ENCODE measurements around the gene GNG4. TPM values are rescaled to one million over a fixed set of nuclear protein-coding genes. Genes with fewer than 3 reads are reported as not detected.

GNG4 gene
- 3.1 TPM in 2 replicates for polyA plus RNA-seq (2013)

GRCh38 chr1:235649368-235650163 is at the start of gene GNG4:
TSS of gene GNG4 (minus strand) at chr1:235649784. CDS start at chr1:235583838, 65,946 bp downstream.
- H3K23ac ChIP-seq (ENCODE audit: low read length), result no peak within 1 kb of the TSS
- peaks cover 23% of the 10 kb centered on the region for H3K27me3 ChIP-seq (ENCODE audit: insufficient read depth, low read length)
- H3K4me2 ChIP-seq (ENCODE audit: low read length), result peak within 1 kb of the TSS; percentile 99
- no peak within 1 kb of the TSS for H3K18ac ChIP-seq (ENCODE audit: low read length)
- H2AFZ ChIP-seq (ENCODE audit: insufficient read depth, low read length, poor library complexity), result peak within 1 kb of the TSS; percentile 91
- no peak within 1 kb of the TSS for H3K14ac ChIP-seq (ENCODE audit: low read length)
- H3K79me2 ChIP-seq (ENCODE audit: control insufficient read depth, insufficient read depth, low read length, poor library complexity), result no peaks in the 10 kb centered on the region
- H3K9ac ChIP-seq (ENCODE audit: low read length), result peak within 1 kb of the TSS; percentile 5
- H3K4ac ChIP-seq (ENCODE audit: low read depth, low read length), result no peak within 1 kb of the TSS
- H4K91ac ChIP-seq (ENCODE audit: low read depth, low read length), result no peak within 1 kb of the TSS
- H2BK5ac ChIP-seq (ENCODE audit: low read depth, low read length, poor library complexity), result no peak within 1 kb of the TSS
- H3K79me1 ChIP-seq (ENCODE audit: low read length), result peaks cover 2% of the 10 kb centered on the region
- DNase-seq, result peak in 1 of 2 donors; percentile 30
- H2AK5ac ChIP-seq (ENCODE audit: low read length), result no peak within 1 kb of the TSS
- H3K4me3 ChIP-seq (ENCODE audit: low read depth, low read length), result peak within 1 kb of the TSS; percentile 86
- no peaks in the 10 kb centered on the region for H3K36me3 ChIP-seq (ENCODE audit: control insufficient read depth in 1 of 2, insufficient read depth in 2 of 2, low read length in 2 of 2)
- peaks cover 5 to 13% of the 10 kb centered on the region in 2 experiments for H3K4me1 ChIP-seq (ENCODE audit: control insufficient read depth in 1 of 2, insufficient read depth in 2 of 2, low read length in 2 of 2)
- no peaks in the 10 kb centered on the region for H3K9me3 ChIP-seq (ENCODE audit: insufficient read depth, low read depth, low read length)
- no peak within 1 kb of the TSS for H2BK12ac ChIP-seq (ENCODE audit: low read length)
- H3K27ac ChIP-seq (ENCODE audit: low read depth, low read length), result no peak within 1 kb of the TSS
- WGBS (ENCODE audit: extremely low coverage, insufficient coverage, insufficient read length), result no CpG with 5 or more reads among the region's 111 CpGs
- no peak within 1 kb of the TSS for H4K8ac ChIP-seq (ENCODE audit: low read depth, low read length)
- no peak within 1 kb of the TSS for H4K12ac ChIP-seq (ENCODE audit: low read depth, low read length)
- H2BK120ac ChIP-seq (ENCODE audit: insufficient read depth, low read length, poor library complexity), result peak within 1 kb of the TSS; percentile 82

GRCh38 chr1:235697508-235697907 is 47.9 kb upstream of the GNG4 start:
- Histone ChIP-seq H4K91ac (ENCODE audit: low read depth, low read length) (no peak overlapping the region), H3K4me3 (ENCODE audit: low read depth, low read length) (no peak overlapping the region), H2BK120ac (ENCODE audit: insufficient read depth, low read length, poor library complexity) (no peak overlapping the region), H4K12ac (ENCODE audit: low read depth, low read length) (no peak overlapping the region), H3K27ac (ENCODE audit: low read depth, low read length) (no peak overlapping the region), H2BK5ac (ENCODE audit: low read depth, low read length, poor library complexity) (no peak overlapping the region), H2AFZ (ENCODE audit: insufficient read depth, low read length, poor library complexity) (no peak overlapping the region), H3K27me3 (ENCODE audit: insufficient read depth, low read length) (no peaks in the 10 kb centered on the region), H3K18ac (ENCODE audit: low read length) (no peak overlapping the region), H3K4me1 (ENCODE audit: control insufficient read depth in 1 of 2, insufficient read depth in 2 of 2, low read length in 2 of 2) (no peaks in the 10 kb centered on the region), H3K9ac (ENCODE audit: low read length) (no peak overlapping the region), H3K36me3 (ENCODE audit: control insufficient read depth in 1 of 2, insufficient read depth in 2 of 2, low read length in 2 of 2) (peaks cover 0 to 2% of the 10 kb centered on the region in 2 experiments), H3K23ac (ENCODE audit: low read length) (no peak overlapping the region), H3K79me1 (ENCODE audit: low read length) (no peaks in the 10 kb centered on the region), H4K8ac (ENCODE audit: low read depth, low read length) (no peak overlapping the region), H2AK5ac (ENCODE audit: low read length) (no peak overlapping the region), H3K14ac (ENCODE audit: low read length) (no peak overlapping the region), H2BK12ac (ENCODE audit: low read length) (no peak overlapping the region), H3K4ac (ENCODE audit: low read depth, low read length) (no peak overlapping the region), H3K4me2 (ENCODE audit: low read length) (no peak overlapping the region), H3K79me2 (ENCODE audit: control insufficient read depth, insufficient read depth, low read length, poor library complexity) (no peaks in the 10 kb centered on the region), H3K9me3 (ENCODE audit: insufficient read depth, low read depth, low read length) (no peaks in the 10 kb centered on the region)
- no peak for DNase-seq
- no CpG with 5 or more reads among the region's 2 CpGs for WGBS (ENCODE audit: extremely low coverage, insufficient coverage, insufficient read length)

DNA sequence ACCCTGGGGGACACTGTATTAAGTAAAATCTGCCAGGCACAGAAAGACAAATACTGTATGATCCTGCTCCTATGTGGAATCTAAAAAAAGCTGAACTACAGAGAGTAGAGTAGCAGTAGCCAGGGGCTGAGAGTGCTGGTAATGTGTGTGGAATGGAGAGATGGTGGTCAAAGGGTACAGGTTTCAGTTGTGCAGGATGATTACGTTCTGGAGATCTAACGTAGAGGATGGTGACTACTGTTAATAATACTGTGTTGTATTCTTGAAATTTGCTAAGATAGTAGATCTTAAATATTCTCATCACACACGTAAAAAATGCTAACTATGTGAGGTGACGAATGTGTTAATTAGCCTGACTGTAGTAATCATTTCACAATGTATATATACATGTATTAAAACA is 39.8 kb upstream of the GNG4 start:
- Histone ChIP-seq H2AFZ (ENCODE audit: insufficient read depth, low read length, poor library complexity) (no peak overlapping the region), H3K18ac (ENCODE audit: low read length) (no peak overlapping the region), H3K79me2 (ENCODE audit: control insufficient read depth, insufficient read depth, low read length, poor library complexity) (no peaks in the 10 kb centered on the region), H3K4me3 (ENCODE audit: low read depth, low read length) (no peak overlapping the region), H3K4me1 (ENCODE audit: control insufficient read depth in 1 of 2, insufficient read depth in 2 of 2, low read length in 2 of 2) (no peaks in the 10 kb centered on the region), H3K27me3 (ENCODE audit: insufficient read depth, low read length) (no peaks in the 10 kb centered on the region), H2BK5ac (ENCODE audit: low read depth, low read length, poor library complexity) (no peak overlapping the region), H3K9me3 (ENCODE audit: insufficient read depth, low read depth, low read length) (no peaks in the 10 kb centered on the region), H3K36me3 (ENCODE audit: control insufficient read depth in 1 of 2, insufficient read depth in 2 of 2, low read length in 2 of 2) (no peaks in the 10 kb centered on the region), H4K91ac (ENCODE audit: low read depth, low read length) (no peak overlapping the region), H3K4ac (ENCODE audit: low read depth, low read length) (no peak overlapping the region), H2AK5ac (ENCODE audit: low read length) (no peak overlapping the region), H4K8ac (ENCODE audit: low read depth, low read length) (no peak overlapping the region), H3K9ac (ENCODE audit: low read length) (no peak overlapping the region), H2BK120ac (ENCODE audit: insufficient read depth, low read length, poor library complexity) (no peak overlapping the region), H3K14ac (ENCODE audit: low read length) (no peak overlapping the region), H3K27ac (ENCODE audit: low read depth, low read length) (no peak overlapping the region), H3K79me1 (ENCODE audit: low read length) (no peaks in the 10 kb centered on the region), H3K23ac (ENCODE audit: low read length) (no peak overlapping the region), H2BK12ac (ENCODE audit: low read length) (no peak overlapping the region), H3K4me2 (ENCODE audit: low read length) (no peak overlapping the region), H4K12ac (ENCODE audit: low read depth, low read length) (no peak overlapping the region)
- peak; percentile 77 to 88 for DNase-seq
- WGBS (ENCODE audit: extremely low coverage, insufficient coverage, insufficient read length), result no CpG with 5 or more reads among the region's 4 CpGs

DNA sequence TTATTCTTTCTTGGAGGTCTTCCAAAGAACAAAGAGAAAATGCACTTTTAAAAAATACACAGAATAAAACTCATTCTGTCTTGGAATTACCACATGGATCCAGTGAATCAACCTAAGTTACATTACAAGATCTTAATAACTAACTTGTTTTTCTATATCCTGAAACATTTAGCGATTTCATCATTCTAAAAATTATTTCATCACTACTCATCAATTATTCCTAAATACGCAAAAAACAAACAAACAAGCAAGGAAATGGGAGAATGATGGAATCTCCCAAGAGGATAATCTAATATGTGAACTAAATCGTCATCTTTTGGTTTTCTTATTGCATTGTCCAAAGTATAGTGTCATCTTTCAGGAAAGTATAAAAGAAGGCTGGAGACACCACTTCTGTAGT is 38.5 kb upstream of the GNG4 start:
- H3K4ac ChIP-seq (ENCODE audit: low read depth, low read length), result no peak overlapping the region
- no peaks in the 10 kb centered on the region for H3K9me3 ChIP-seq (ENCODE audit: insufficient read depth, low read depth, low read length)
- H3K4me3 ChIP-seq (ENCODE audit: low read depth, low read length), result no peak overlapping the region
- no peak overlapping the region for H2AK5ac ChIP-seq (ENCODE audit: low read length)
- H2BK5ac ChIP-seq (ENCODE audit: low read depth, low read length, poor library complexity), result no peak overlapping the region
- no peaks in the 10 kb centered on the region for H3K79me2 ChIP-seq (ENCODE audit: control insufficient read depth, insufficient read depth, low read length, poor library complexity)
- H2BK12ac ChIP-seq (ENCODE audit: low read length), result no peak overlapping the region
- no peak overlapping the region for H3K4me2 ChIP-seq (ENCODE audit: low read length)
- no peak overlapping the region for H3K9ac ChIP-seq (ENCODE audit: low read length)
- H3K4me1 ChIP-seq (ENCODE audit: control insufficient read depth in 1 of 2, insufficient read depth in 2 of 2, low read length in 2 of 2), result no peaks in the 10 kb centered on the region
- no peak overlapping the region for H4K8ac ChIP-seq (ENCODE audit: low read depth, low read length)
- no peak overlapping the region for H2AFZ ChIP-seq (ENCODE audit: insufficient read depth, low read length, poor library complexity)
- no peaks in the 10 kb centered on the region for H3K79me1 ChIP-seq (ENCODE audit: low read length)
- no peak for DNase-seq
- WGBS (ENCODE audit: extremely low coverage, insufficient coverage, insufficient read length), result 100% methylated on average over 1 of the region's 3 CpGs
- no peak overlapping the region for H3K23ac ChIP-seq (ENCODE audit: low read length)
- no peak overlapping the region for H4K91ac ChIP-seq (ENCODE audit: low read depth, low read length)
- no peak overlapping the region for H3K14ac ChIP-seq (ENCODE audit: low read length)
- no peak overlapping the region for H3K18ac ChIP-seq (ENCODE audit: low read length)
- no peaks in the 10 kb centered on the region for H3K36me3 ChIP-seq (ENCODE audit: control insufficient read depth in 1 of 2, insufficient read depth in 2 of 2, low read length in 2 of 2)
- no peak overlapping the region for H4K12ac ChIP-seq (ENCODE audit: low read depth, low read length)
- no peak overlapping the region for H3K27ac ChIP-seq (ENCODE audit: low read depth, low read length)
- no peaks in the 10 kb centered on the region for H3K27me3 ChIP-seq (ENCODE audit: insufficient read depth, low read length)
- H2BK120ac ChIP-seq (ENCODE audit: insufficient read depth, low read length, poor library complexity), result no peak overlapping the region
